Cardiac muscle cell (in vitro differentiated cells and primary cell): ENCODE measurements around the gene SVBP. TPM values are rescaled to one million over a fixed set of nuclear protein-coding genes. Genes with fewer than 3 reads are reported as not detected.

Experiments used
- DNase-seq, 2 donors: peaks; one replicate each; pipeline versions ENCODE4 v3.0.0 to v3.0.0-alpha.2; 2010 to 2017; ENCODE audit warnings: low read depth in 1 of 2, low spot score in 1 of 2
- H3K27ac ChIP-seq: fragments of 200-600 bp; sonication (generic); 2 replicates; pipeline ENCODE4 v1.5.1; 2016
- H3K27me3 ChIP-seq: fragments of 200-600 bp; sonication (generic); 2 replicates; pipeline ENCODE4 v1.6.0; 2016; ENCODE audit warnings: control low read depth
- H3K36me3 ChIP-seq: fragments of 200-600 bp; sonication (generic); 2 replicates; pipeline ENCODE4 v1.5.1; 2016; ENCODE audit warnings: control low read depth
- H3K4me1 ChIP-seq: fragments of 200-600 bp; sonication (generic); 2 replicates; pipeline ENCODE4 v1.8.1; 2017; ENCODE audit warnings: low read depth, mild to moderate bottlenecking, mixed run types
- H3K4me3 ChIP-seq: fragments of 200-600 bp; sonication (generic); 2 replicates; pipeline ENCODE4 v1.5.1; 2016; ENCODE audit warnings: mild to moderate bottlenecking
- H3K9me3 ChIP-seq: fragments of 200-600 bp; sonication (generic); 2 replicates; pipeline ENCODE4 v1.5.1; 2017; ENCODE audit warnings: low read depth, mild to moderate bottlenecking, control low read depth
- CTCF ChIP-seq: IDR thresholded peaks from 2 replicates; pipeline ENCODE4 v1.5.1; 2012; ENCODE audit warnings: low read depth, mild to moderate bottlenecking, low read length
- polyA plus RNA-seq: library from polyadenylated mRNA; unstranded; fragments of >200 nt; fragmentation: Nextera tagmentation; extraction: Ambion mirVana; gene quantifications from 2 replicates; pipeline ENCODE4 v1.2.1, GENCODE V29; 2016
- total RNA-seq: library from RNA; depleted of rRNA; stranded (reverse); fragments of >200 nt; gene quantifications from 2 replicates; pipeline ENCODE4 v1.2.3, GENCODE V29; 2016

Gene SVBP
- total and polyA plus RNA-seq, 2 experiments from 2014 or later = 35.6 to 67.8 TPM

GRCh38 chr1:42774928-42775526, 42.2 kb downstream of the SVBP start:
- no peaks in the 10 kb centered on the region for H3K9me3 ChIP-seq
- H3K36me3 ChIP-seq = peaks cover 35% of the 10 kb centered on the region
- no peak for TF ChIP-seq CTCF
- peaks cover 6% of the 10 kb centered on the region for H3K4me1 ChIP-seq
- DNase-seq = no peak
- H3K27me3 ChIP-seq = no peaks in the 10 kb centered on the region
- H3K27ac ChIP-seq = no peak overlapping the region
- H3K4me3 ChIP-seq = no peak overlapping the region

DNA sequence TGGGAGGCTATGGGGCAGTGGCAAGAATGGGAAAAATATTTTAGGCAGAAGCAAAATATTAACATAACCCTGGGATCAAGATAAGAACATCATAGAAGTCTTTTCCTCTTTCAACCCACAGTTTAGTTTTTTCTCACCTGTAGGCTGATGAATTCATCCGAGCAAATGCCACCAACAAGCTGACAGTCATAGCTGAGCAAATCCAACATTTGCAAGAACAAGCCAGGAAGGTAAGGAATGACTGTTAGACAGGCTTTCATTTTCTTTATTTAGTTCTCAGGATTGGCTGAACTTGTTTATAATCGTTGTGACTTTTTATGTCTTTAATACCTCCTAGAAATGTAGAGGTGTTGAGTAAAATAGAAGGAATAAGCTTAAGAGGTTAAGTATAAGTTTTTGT, 43.8 kb downstream of the SVBP start:
- no peak for DNase-seq
- no peak for TF ChIP-seq CTCF
- Histone ChIP-seq H3K27ac (no peak overlapping the region), H3K9me3 (no peaks in the 10 kb centered on the region), H3K27me3 (no peaks in the 10 kb centered on the region), H3K36me3 (peaks cover 34% of the 10 kb centered on the region), H3K4me3 (no peak overlapping the region), H3K4me1 (peaks cover 6% of the 10 kb centered on the region)

GRCh38 chr1:42769811-42770210, 47.4 kb downstream of the SVBP start:
- Histone ChIP-seq H3K9me3 (no peaks in the 10 kb centered on the region), H3K4me1 (peaks cover 18% of the 10 kb centered on the region), H3K27ac (no peak overlapping the region), H3K27me3 (no peaks in the 10 kb centered on the region), H3K4me3 (no peak overlapping the region), H3K36me3 (peaks cover 14% of the 10 kb centered on the region)
- no peak for TF ChIP-seq CTCF
- no peak for DNase-seq

- H3K4me1 ChIP-seq = peaks cover 24% of the 10 kb centered on the region
- DNase-seq = no peak
- TF ChIP-seq CTCF = no peak
- no peaks in the 10 kb centered on the region for H3K36me3 ChIP-seq
- H3K27me3 ChIP-seq = no peaks in the 10 kb centered on the region
- H3K9me3 ChIP-seq = no peaks in the 10 kb centered on the region
- peak overlapping the region; percentile 81 for H3K27ac ChIP-seq
- peak overlapping the region; percentile 58 for H3K4me3 ChIP-seq
These were observed 49.0 kb downstream of the SVBP start for GRCh38 chr1:42768172-42768571.

DNA sequence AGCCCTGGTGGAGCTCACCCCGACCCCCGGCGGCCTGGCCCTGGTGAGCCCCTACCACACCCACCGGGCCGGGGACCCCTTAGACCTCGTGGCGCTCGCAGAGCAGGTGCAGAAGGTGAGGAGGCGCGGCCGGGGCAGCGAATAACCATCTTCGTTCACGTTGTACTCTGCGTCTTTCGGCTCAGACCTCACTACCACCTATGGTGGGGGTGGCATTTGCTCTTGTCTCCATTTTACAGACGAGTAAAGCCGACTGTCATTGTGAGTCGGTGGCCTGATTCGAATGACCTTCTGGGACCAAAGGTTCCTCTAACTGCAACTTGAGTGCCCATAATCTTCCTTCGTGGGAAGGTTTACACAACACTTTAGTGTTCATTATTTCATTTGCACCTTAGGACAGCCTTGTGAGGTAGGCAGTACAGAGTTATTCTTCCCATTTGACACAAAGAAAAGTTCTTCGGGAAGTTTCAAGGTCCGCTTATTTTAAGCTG, 49.6 kb downstream of the SVBP start:
- Histone ChIP-seq H3K27ac (peak overlapping the region; percentile 81), H3K27me3 (no peaks in the 10 kb centered on the region), H3K9me3 (no peaks in the 10 kb centered on the region), H3K4me1 (peaks cover 24% of the 10 kb centered on the region), H3K36me3 (no peaks in the 10 kb centered on the region), H3K4me3 (peak overlapping the region; percentile 58)
- no peak for DNase-seq
- TF ChIP-seq CTCF = no peak
